K562 (cell line): Measurements from ENCODE around the gene ILF3. TPM values are rescaled to one million over a fixed set of nuclear protein-coding genes. Genes with fewer than 3 reads are reported as not detected.

Experiments
- ATAC-seq: fragments of 200-7000 bp; cut with Tn5 transposase; 3 replicates; pipeline ENCODE4 v1.9.1; 2020; ENCODE audit warnings: moderate library complexity
- BruUV-seq: library from RNA; stranded (reverse); fragments of 400-500 nt; replicated peaks from 2 replicates; lab custom pipeline; 2021; lab: Mats Ljungman, UMichigan
- CTCF ChIA-PET: fragments of 300-600 bp; formaldehyde crosslinking; extraction: SDS; loops from one replicate; lab custom pipeline; 2021; ENCODE audit warnings: low intra/inter-chr PET ratio; lab: Yijun Ruan, JAX
- POLR2A ChIA-PET: fragments of 300-600, 350-650 bp; sonication (Branson Sonifier 250); formaldehyde crosslinking; extraction: SDS; loops from one replicate; lab custom pipeline; 2021; ENCODE audit warnings: antibody characterized with exemption, inconsistent platforms; lab: Yijun Ruan, JAX
- DNase-seq, 4 experiments: peaks; one replicate each; pipeline versions ENCODE4 v3.0.0 to v3.0.0-alpha.2; 2011 to 2018; ENCODE audit warnings: low spot score in 3 of 4, mixed read lengths in 3 of 4; ENCODE audit errors: extremely low read depth in 1 of 4
- FAIRE-seq: peaks from 2 replicates; lab custom pipeline; 2011; peaks lifted over from hg19 to GRCh38; lab: Jason Lieb, UNC
- H2AFZ ChIP-seq: 2 replicates; pipeline ENCODE4 v1.6.0; 2011; ENCODE audit warnings: low read depth, low read length, control low read depth, inconsistent platforms
- H3K27ac ChIP-seq: fragments of 200-600 bp; 3 replicates; pipeline ENCODE4 v1.8.0; 2011; ENCODE audit warnings: low read depth, mild to moderate bottlenecking, control low read depth, inconsistent platforms, low read length, moderate library complexity, mixed read lengths; ENCODE audit errors: extremely low read depth
- H3K27me3 ChIP-seq, 2 experiments: fragments of 300-600 bp in 1 of 2; 2 replicates in 1 of 2; 3 replicates in 1 of 2; pipeline versions ENCODE4 v1.6.0 to v1.8.0; 2011; ENCODE audit warnings: inconsistent platforms in 2 of 2, low read length in 2 of 2, mild to moderate bottlenecking in 1 of 2, mixed read lengths in 1 of 2, moderate library complexity in 1 of 2; ENCODE audit not compliant: control insufficient read depth in 2 of 2, insufficient read depth in 2 of 2
- H3K36me3 ChIP-seq: fragments of 300-600 bp; 3 replicates; pipeline ENCODE4 v1.8.0; 2011; ENCODE audit warnings: mild to moderate bottlenecking, low read length, inconsistent platforms; ENCODE audit not compliant: control insufficient read depth, insufficient read depth
- H3K4me1 ChIP-seq, 2 experiments: fragments of 200-600 bp in 1 of 2; replicated peaks in 1 of 2; 2 replicates in 1 of 2; 3 replicates in 1 of 2; pipeline versions ENCODE4 v1.5.1 to v1.8.0; 2011; ENCODE audit warnings: inconsistent platforms in 2 of 2, low read length in 2 of 2, mild to moderate bottlenecking in 1 of 2, mixed read lengths in 1 of 2, moderate library complexity in 1 of 2; ENCODE audit not compliant: control insufficient read depth in 2 of 2, insufficient read depth in 2 of 2
- H3K4me2 ChIP-seq: 2 replicates; pipeline ENCODE4 v1.6.1; 2011; ENCODE audit warnings: low read length, control low read depth, inconsistent platforms, mixed read lengths; ENCODE audit not compliant: insufficient read depth
- H3K4me3 ChIP-seq: fragments of 200-600 bp; sonication (generic), shearing (Covaris generic); 2 replicates; pipeline ENCODE4 v1.5.1; 2016; ENCODE audit warnings: control low read depth, inconsistent platforms
- H3K79me2 ChIP-seq: fragments of 200-600 bp; 3 replicates; pipeline ENCODE4 v1.8.0; 2011; ENCODE audit warnings: low read length, inconsistent platforms; ENCODE audit not compliant: control insufficient read depth, insufficient read depth
- H3K9ac ChIP-seq, 2 experiments: 2 replicates each; pipeline versions ENCODE4 v1.6.0 to v1.6.1; 2011; ENCODE audit warnings: low read depth in 2 of 2, low read length in 2 of 2, control low read depth in 1 of 2, inconsistent platforms in 1 of 2, mild to moderate bottlenecking in 1 of 2, mixed read lengths in 1 of 2; ENCODE audit not compliant: insufficient read depth in 1 of 2
- H3K9me1 ChIP-seq: one replicate; pipeline ENCODE4 v1.6.0; 2011; ENCODE audit warnings: inconsistent platforms, mild to moderate bottlenecking, low read length, moderate library complexity; ENCODE audit not compliant: control insufficient read depth, insufficient read depth
- H3K9me3 ChIP-seq: replicated peaks from 2 replicates; pipeline ENCODE4 v1.5.1; 2011; ENCODE audit warnings: low read depth, low read length, inconsistent platforms; ENCODE audit not compliant: control insufficient read depth, insufficient read depth
- H4K20me1 ChIP-seq: replicated peaks from 2 replicates; pipeline ENCODE4 v1.6.1; 2011; ENCODE audit warnings: low read length, inconsistent platforms, mixed read lengths; ENCODE audit not compliant: control insufficient read depth, insufficient read depth
- ELF1 ChIP-seq: fragments of 200-800 bp; sonication (Bioruptor generic); IDR thresholded peaks from 2 replicates; pipeline ENCODE4 v1.6.1; 2016; ENCODE audit warnings: missing genetic modification characterization, missing compliant biosample characterization
- FOXA1 ChIP-seq: fragments of 450-650 bp; IDR thresholded peaks from 2 replicates; pipeline ENCODE4 v1.6.1; 2016; ENCODE audit warnings: mild to moderate bottlenecking, borderline replicate concordance
- HLTF ChIP-seq: fragments of 450-650 bp; IDR thresholded peaks from 2 replicates; pipeline ENCODE4 v1.6.1; 2016
- MEF2A ChIP-seq: IDR thresholded peaks from 2 replicates; pipeline ENCODE4 v1.6.1; 2011; ENCODE audit warnings: low read depth, mild to moderate bottlenecking, low read length, moderate library complexity; ENCODE audit not compliant: control insufficient read depth
- MLLT1 ChIP-seq, 2 experiments: fragments of 450-650 bp; IDR thresholded peaks; 2 replicates each; pipeline ENCODE4 v1.6.1; 2016
- PHB2 ChIP-seq: fragments of 450-650 bp; IDR thresholded peaks from 2 replicates; pipeline ENCODE4 v1.6.1; 2017; ENCODE audit warnings: low read depth
- PHF20 ChIP-seq: fragments of 450-650 bp; IDR thresholded peaks from 2 replicates; pipeline ENCODE4 v1.6.1; 2018; ENCODE audit not compliant: partially characterized antibody
- SREBF1 ChIP-seq: fragments of 150-350 bp; IDR thresholded peaks from 2 replicates; pipeline ENCODE4 v1.6.1; 2014; ENCODE audit warnings: antibody characterized with exemption, low read depth, low read length, borderline replicate concordance
- STAT6 ChIP-seq: sonication (generic); formaldehyde crosslinking; IDR thresholded peaks from 2 replicates; pipeline ENCODE4 v1.8.1; 2023; ENCODE audit warnings: mild to moderate bottlenecking, missing genetic modification reagents
- TOE1 ChIP-seq, 2 experiments: fragments of 450-650 bp in 1 of 2; sonication (generic) in 1 of 2; formaldehyde crosslinking in 1 of 2; IDR thresholded peaks; 2 replicates each; pipeline versions ENCODE4 v1.7.1 to v1.8.0; 2016 to 2022; ENCODE audit warnings: borderline replicate concordance in 2 of 2, mild to moderate bottlenecking in 2 of 2, antibody characterized with exemption in 1 of 2, inconsistent platforms in 1 of 2, low read depth in 1 of 2, missing genetic modification reagents in 1 of 2, moderate library complexity in 1 of 2
- YY1 ChIP-seq, 3 experiments: IDR thresholded peaks; 2 replicates each; pipeline ENCODE4 v1.6.1; 2011; ENCODE audit warnings: low read length in 2 of 3, mild to moderate bottlenecking in 2 of 3, moderate library complexity in 2 of 3, borderline replicate concordance in 1 of 3, control low read depth in 1 of 3, low read depth in 1 of 3; ENCODE audit not compliant: insufficient read depth in 3 of 3, insufficient replicate concordance in 2 of 3, control insufficient read depth in 1 of 3, insufficient read length in 1 of 3; ENCODE audit errors: extremely low read depth in 1 of 3
- WGBS: fragments of 100-300 bp; shearing (Covaris generic); methylation state at CpG from one replicate; pipeline ENCODE4 v1.1.6; 2016; ENCODE audit warnings: low coverage, mixed read lengths; ENCODE audit not compliant: insufficient coverage; ENCODE audit errors: missing lambda C conversion rate; 5-methylcytosine and 5-hydroxymethylcytosine counted together
- in situ Hi-C: fragments of 300-500 bp; cut with MboI; formaldehyde crosslinking; loops from 4 replicates; pipeline ENCODE4 v1.15.0; 2018; ENCODE audit warnings: inconsistent platforms, mixed read lengths
- intact Hi-C: fragments of 100-400 bp; cut with micrococcal nuclease; formaldehyde crosslinking; loops from 2 replicates; pipeline ENCODE4 v1.14.2; 2022
- polyA plus RNA-seq, 8 experiments: library from polyadenylated mRNA; depleted of rRNA in 4 of 8; stranded (reverse) in 5 of 8; unstranded in 3 of 8; fragments of >200 nt; fragmentation: Nextera tagmentation in 2 of 8; fragmentation: Illumina TruSeq in 1 of 8; extraction: Ambion mirVana in 2 of 8; extraction: Trizol in 1 of 8; gene quantifications; 2 replicates each; pipeline versions ENCODE4 v1.2.1 to v1.2.3, GENCODE V29; 2011 to 2014; ENCODE audit warnings: inconsistent platforms in 1 of 8, missing spikeins in 1 of 8
- total RNA-seq, 7 experiments: library from RNA; depleted of rRNA in 6 of 7; stranded (reverse); fragments of >200 nt in 6 of 7; fragmentation: Illumina TruSeq in 2 of 7; extraction: Trizol in 2 of 7; gene quantifications; 2 replicates each; pipeline versions ENCODE4 v1.2.1 to v1.2.3, GENCODE V29; 2011 to 2021; ENCODE audit warnings: low replicate concordance in 1 of 7
- TF ChIP-seq, protein P1 (sequence below), 2 experiments: IDR thresholded peaks; 2 replicates each; pipeline ENCODE4 v1.6.1; 2012; ENCODE audit warnings: improper control_type of control experiment in 2 of 2, low read depth in 2 of 2, low read length in 2 of 2, borderline replicate concordance in 1 of 2

The ILF3 gene
- total and polyA plus RNA-seq, 9 of the 15 experiments (the other 6 are each of a cell fraction or from before 2014, with no cell fraction given): 26.0 to 453 (median 175) TPM

DNA sequence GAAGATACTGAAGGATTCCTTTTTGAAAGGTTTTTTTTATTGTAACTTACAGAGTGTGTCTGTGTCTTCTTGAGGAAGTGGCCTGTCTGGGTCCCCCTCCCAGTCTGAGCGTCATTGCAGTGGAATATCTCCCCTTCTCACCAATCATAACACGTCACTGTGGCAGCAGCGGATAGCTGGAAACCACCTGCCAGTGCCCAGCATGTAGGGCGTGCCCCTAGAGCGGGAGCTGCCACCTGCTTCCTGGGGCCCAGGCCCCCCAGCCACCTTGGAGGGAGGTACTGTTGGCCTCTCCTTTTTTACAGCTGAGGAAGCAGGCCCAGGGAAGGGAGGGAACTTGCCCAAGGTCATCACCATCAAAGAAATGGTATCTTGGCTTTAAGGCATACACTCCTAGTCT is 59.2 kb downstream of the ILF3 start (continued):
- TF ChIP-seq, protein P1, sequence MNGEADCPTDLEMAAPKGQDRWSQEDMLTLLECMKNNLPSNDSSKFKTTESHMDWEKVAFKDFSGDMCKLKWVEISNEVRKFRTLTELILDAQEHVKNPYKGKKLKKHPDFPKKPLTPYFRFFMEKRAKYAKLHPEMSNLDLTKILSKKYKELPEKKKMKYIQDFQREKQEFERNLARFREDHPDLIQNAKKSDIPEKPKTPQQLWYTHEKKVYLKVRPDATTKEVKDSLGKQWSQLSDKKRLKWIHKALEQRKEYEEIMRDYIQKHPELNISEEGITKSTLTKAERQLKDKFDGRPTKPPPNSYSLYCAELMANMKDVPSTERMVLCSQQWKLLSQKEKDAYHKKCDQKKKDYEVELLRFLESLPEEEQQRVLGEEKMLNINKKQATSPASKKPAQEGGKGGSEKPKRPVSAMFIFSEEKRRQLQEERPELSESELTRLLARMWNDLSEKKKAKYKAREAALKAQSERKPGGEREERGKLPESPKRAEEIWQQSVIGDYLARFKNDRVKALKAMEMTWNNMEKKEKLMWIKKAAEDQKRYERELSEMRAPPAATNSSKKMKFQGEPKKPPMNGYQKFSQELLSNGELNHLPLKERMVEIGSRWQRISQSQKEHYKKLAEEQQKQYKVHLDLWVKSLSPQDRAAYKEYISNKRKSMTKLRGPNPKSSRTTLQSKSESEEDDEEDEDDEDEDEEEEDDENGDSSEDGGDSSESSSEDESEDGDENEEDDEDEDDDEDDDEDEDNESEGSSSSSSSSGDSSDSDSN (IDR thresholded peaks at IDR 0.05; ENCODE audit: borderline replicate concordance in 1 of 2, low read depth in 2 of 2, low read length in 2 of 2): no peak
- TF ChIP-seq FOXA1 (no peak), MEF2A (no peak)
- TF ChIP-seq, all 486 proteins: peak for 0

- peaks cover 18 to 50% of the 10 kb centered on the region in 2 experiments; a peak in 4 of 5 replicates for H3K4me1 ChIP-seq
- POLR2A ChIA-PET: interaction anchor here (0.6 to 2.0 kb wide), 19 partner anchors 10 to 147 kb away, joined by 3 to 12 read pairs (median 3); partner anchors contain the start of genes QTRT1 and TMED1
- peak overlapping the region; percentile 31; the same call in 1 of the 3 replicates for H3K27ac ChIP-seq
- H3K79me2 ChIP-seq: peaks cover 42% of the 10 kb centered on the region
- no TSS peak for BruUV-seq
- intact Hi-C loops: loop anchor here (1.0 to 5.0 kb wide), 4 partner anchors 40 to 148 kb away; partner anchors contain the start of gene TMED1
- no peak for DNase-seq
- H3K4me3 ChIP-seq: no peak overlapping the region
- no peak for FAIRE-seq
- peak overlapping the region; percentile 61; the same call in 1 of the 2 replicates for H3K4me2 ChIP-seq
- CTCF ChIA-PET: no interaction called here
- ATAC-seq: no peak
- peaks cover 36% of the 10 kb centered on the region for H4K20me1 ChIP-seq
- H3K9ac ChIP-seq: no peak overlapping the region; a peak in 1 of 4 replicates
- no peaks in the 10 kb centered on the region for H3K9me3 ChIP-seq
- H3K27me3 ChIP-seq: no peaks in the 10 kb centered on the region
- WGBS: 69% methylated on average over 10 of the region's 12 CpGs
- in situ Hi-C loops: no loop called here
- peaks cover 6% of the 10 kb centered on the region for H3K9me1 ChIP-seq
- peak overlapping the region; percentile 85 for H2AFZ ChIP-seq
- H3K36me3 ChIP-seq: peaks cover 35% of the 10 kb centered on the region
- no peak for TF ChIP-seq SREBF1
- TF ChIP-seq PHB2: peak; percentile 27; the same call in 1 of the 2 replicates
- no peak for TF ChIP-seq ELF1 (tag)
- peak; percentile 24; the same call in 1 of the 2 replicates for TF ChIP-seq HLTF
- peak in 1 of 3 experiments; percentile 12 for TF ChIP-seq YY1 (IDR thresholded peaks at IDR 0.05; ENCODE audit: borderline replicate concordance in 1 of 3, control insufficient read depth in 1 of 3, extremely low read depth in 1 of 3, insufficient read depth in 3 of 3, insufficient read length in 1 of 3, insufficient replicate concordance in 2 of 3, low read depth in 1 of 3, low read length in 2 of 3)
- TF ChIP-seq MLLT1 (IDR thresholded peaks at IDR 0.05): peak in 1 of 2 experiments; percentile 78; a peak in 2 of 4 replicates
- TF ChIP-seq TOE1 (IDR thresholded peaks at IDR 0.05; ENCODE audit: borderline replicate concordance): 0 out of 2 replicates have a peak, but pooled peaks have one; percentile 18
- no peak for TF ChIP-seq TOE1 (CRISPR knock-in tag; IDR thresholded peaks at IDR 0.05; ENCODE audit: borderline replicate concordance, low read depth)
- TF ChIP-seq STAT6 (CRISPR knock-in tag): peak; percentile 58; the same call in 1 of the 2 replicates
- TF ChIP-seq PHF20: peak; percentile 30
Observed at GRCh38 chr19:10717054-10717355, 62.9 kb downstream of the ILF3 start.
